Inflammatory macrophage treated with lipopolysaccharide for 1 hour (primary cell): ENCODE data around the gene NINL.

ENCODE experiments used
- DNase-seq, 2 donors: peaks; one replicate each; pipeline ENCODE4 v3.0.0-alpha.2; 2020 to 2022

NINL gene

GRCh38 chr20:25461786-25462545, 123.4 kb downstream of the NINL start:
- DNase-seq: peak; percentile 58 to 91

GRCh38 chr20:25461281-25461650, 124.1 kb downstream of the NINL start:
- no peak for DNase-seq

GRCh38 chr20:25460566-25461280, 124.6 kb downstream of the NINL start:
- DNase-seq: no peak

DNA sequence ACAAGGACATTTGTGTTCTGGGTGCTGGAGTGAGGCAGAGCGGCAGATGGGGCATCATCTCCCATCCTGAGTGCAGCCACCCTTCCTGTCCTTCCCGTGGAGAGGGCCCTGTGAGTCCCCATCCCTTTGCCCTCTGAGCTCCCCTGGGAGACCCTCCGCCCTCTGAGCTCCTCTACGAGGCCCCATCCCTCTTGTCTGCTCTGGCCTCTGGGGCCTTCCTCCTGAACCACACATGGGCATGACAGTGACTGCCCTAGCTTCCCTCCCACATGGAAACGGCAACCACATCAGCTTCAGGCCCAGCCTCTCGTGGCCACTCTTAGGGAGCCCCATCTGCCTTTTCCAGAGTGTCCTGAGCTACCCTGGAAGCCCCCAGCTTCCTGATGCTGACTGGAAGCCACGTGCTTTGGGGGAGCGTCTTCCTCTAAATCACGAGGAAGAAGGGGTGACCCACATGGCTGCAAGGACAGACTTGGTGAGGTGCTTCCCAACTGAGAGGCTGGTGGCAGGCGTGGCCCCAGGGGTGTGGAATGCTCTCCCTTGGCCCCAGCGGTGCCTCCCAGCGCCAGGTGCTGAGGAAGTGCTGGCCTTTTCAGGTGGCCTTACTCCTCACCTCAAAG, 125.3 kb downstream of the NINL start:
- peak; percentile 1 to 74 for DNase-seq

- DNase-seq: no peak
Measured at GRCh38 chr20:25459111-25459830, 126.1 kb downstream of the NINL start.

GRCh38 chr20:25457886-25458680, 127.2 kb downstream of the NINL start:
- no peak for DNase-seq

DNA sequence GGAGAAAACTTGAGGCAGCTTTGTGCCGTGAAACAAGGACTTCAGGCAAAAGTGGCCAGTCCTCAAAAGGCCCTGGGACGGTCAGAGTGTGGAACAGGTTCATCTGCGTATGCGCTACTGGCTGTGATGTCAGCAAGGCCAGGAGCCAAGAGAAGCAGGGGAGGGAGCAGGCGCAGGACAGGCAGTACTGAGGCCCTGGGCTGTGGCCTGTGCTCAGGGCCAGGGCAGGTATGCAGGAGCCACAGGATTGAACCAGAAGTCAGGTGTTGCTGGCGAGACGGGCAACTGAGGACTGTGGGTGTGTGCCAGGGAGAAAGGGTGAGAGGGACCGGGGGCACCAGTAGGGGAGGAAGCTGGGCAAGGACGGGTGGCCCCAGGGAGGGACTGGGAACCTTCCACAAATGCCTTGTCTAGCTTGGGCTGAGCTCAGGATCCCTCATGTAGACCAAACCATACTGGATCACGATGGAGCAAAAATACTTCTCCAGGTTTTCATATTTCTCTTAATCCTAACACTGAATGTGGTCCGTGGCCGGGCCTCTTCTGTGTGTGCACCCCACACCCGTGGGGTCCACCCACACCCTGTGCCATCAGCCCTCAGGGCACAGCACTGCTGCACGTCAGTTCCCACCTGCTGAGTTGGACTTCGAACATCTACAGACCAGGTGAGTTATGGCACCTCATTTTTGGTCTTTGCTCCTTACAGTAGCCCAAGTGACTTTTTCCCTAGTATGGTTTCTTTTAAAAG, 131.0 kb downstream of the NINL start:
- no peak for DNase-seq

DNA sequence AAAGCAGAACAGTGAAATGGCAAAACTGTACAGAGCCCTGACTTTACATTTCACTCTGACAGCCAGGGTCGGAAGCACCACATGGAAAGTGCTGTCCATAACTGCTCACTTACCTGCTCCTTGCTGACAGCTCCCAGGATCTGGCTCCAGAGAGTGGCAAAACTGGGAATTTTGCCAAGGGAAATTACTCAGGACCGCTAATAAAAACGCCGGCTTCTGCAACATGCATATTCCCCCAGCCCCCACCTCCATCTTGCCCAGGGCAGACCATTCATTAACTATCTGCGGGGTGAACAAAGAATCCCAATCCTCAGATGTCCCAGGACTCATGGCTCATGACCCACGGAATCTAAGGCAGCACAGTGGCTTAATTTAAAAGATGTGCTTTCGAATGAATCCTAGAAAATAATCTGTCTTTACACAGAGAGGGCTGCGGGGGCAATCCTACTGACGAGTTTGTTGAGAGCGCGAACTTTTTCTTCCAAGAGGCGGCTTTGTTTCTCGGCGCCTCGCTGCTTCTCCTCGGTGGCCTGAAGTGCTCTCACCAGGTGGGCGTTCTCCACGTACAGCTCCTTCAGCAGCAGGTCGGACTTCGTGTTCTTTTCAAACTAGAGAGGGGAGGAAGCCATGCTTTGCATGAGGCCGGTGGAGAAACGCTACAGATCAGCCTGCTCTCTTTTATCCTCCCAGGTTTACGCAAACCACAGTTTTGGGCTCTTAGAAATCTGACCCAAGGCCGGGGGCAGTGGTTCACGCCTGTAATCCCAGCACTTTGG, 132.1 kb downstream of the NINL start:
- no peak for DNase-seq

DNA sequence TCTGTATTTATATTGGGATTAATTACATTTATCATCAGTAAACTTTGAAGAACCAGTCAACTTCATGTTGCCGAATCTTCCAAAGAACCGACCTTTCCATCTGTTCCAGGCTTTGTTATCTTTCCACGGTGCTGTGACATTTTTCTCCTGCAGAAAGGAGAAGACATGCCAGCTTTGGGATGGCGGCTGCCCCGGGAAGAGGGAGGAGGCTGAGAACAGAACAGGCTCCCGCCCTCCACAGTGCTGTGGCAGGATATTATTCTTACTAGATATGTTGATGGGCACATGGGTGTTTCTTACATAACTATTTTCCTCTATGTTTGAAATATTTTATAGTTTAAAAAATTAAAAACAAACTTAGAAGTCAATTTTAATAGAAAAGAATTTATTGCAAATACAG, 133.0 kb downstream of the NINL start:
- DNase-seq: no peak

DNA sequence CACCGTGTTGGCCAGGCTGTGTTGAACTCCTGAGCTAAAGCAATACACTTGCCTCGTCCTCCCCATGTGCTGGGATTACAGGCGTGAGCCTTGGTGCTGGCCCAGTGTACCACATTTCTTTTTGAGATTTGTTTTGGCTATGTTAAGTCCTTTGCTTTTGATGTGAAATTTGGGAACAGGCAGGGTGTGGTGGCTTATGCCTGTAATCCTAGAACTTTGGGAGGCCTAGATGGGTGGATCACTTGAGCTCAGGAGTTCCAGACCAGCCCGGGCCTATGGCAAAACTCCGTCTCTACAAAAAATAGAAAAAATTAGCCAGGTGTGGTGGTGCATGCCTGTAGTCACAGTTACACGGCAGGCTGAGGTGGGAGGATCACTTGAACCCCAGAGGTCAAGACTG, 137.7 kb downstream of the NINL start:
- DNase-seq: no peak

GRCh38 chr20:25444556-25444955, 140.8 kb downstream of the NINL start:
- DNase-seq: no peak

DNA sequence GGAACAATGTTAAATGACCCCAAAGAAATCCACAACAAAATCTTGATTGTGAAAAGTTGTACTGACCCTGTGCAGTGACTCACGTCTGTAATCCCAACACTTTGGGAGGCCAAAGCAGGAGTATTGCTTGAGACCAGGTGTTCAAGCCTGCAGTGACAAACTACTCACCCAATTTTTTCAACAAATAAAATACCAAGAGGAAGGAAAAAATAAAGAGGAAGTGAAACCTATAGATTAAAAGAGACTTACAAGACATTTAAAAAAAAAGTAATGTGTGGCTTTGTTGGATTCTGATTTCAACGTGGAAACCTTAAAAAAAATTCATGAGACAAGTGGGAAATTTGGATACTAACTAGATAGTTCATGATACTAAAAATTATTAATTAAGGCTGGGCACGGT, 146.0 kb downstream of the NINL start:
- peak; percentile 24 to 38 for DNase-seq

- no peak for DNase-seq
Measured at GRCh38 chr20:25437153-25437581, 148.2 kb downstream of the NINL start.

DNA sequence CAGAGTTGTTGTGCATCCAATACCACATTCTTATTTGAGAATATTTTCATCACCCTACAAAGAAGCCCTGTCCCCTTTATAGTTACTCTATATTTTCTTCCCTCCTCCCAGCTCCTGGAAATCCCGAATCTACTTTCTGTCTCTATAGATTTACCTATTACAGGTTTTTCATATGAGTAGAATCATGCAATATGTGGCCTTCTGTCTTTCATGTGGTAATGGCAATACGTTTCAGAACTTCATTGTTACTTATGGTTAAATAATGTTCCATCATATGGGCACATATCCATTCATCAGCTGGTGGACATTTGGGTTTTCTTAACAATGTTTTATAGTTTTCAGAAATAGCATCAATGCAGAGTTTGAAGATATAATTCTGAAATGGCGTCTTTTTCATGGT, 160.8 kb downstream of the NINL start:
- no peak for DNase-seq

DNA sequence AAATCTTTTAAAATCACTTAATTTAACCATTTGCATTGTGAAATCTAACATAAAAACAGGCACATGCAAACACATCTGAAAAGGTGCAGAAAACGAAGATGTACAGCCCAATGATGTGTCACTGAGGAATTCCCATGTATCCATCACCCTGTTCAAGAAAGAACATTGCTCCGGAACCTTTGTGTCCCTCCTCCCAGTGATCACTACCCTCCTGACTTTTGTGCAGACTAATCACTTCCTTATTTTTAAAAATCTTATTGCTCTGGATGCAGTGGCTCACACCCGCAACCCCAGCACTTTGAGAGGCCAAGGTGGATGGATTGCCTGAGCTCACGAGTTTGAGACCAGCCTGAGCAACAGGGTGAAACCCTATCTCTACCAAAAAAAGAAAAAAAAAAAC, 163.3 kb downstream of the NINL start:
- peak in 1 of 2 donors; percentile 14 for DNase-seq

- DNase-seq: no peak
Measured at GRCh38 chr20:25421102-25421501, 164.2 kb downstream of the NINL start.

- DNase-seq: peak in 1 of 2 donors; percentile 50
Measured at GRCh38 chr20:25418776-25419175, 166.6 kb downstream of the NINL start.

GRCh38 chr20:25408890-25409289, 176.4 kb downstream of the NINL start:
- no peak for DNase-seq

GRCh38 chr20:25408170-25408547, 177.2 kb downstream of the NINL start:
- no peak for DNase-seq

DNA sequence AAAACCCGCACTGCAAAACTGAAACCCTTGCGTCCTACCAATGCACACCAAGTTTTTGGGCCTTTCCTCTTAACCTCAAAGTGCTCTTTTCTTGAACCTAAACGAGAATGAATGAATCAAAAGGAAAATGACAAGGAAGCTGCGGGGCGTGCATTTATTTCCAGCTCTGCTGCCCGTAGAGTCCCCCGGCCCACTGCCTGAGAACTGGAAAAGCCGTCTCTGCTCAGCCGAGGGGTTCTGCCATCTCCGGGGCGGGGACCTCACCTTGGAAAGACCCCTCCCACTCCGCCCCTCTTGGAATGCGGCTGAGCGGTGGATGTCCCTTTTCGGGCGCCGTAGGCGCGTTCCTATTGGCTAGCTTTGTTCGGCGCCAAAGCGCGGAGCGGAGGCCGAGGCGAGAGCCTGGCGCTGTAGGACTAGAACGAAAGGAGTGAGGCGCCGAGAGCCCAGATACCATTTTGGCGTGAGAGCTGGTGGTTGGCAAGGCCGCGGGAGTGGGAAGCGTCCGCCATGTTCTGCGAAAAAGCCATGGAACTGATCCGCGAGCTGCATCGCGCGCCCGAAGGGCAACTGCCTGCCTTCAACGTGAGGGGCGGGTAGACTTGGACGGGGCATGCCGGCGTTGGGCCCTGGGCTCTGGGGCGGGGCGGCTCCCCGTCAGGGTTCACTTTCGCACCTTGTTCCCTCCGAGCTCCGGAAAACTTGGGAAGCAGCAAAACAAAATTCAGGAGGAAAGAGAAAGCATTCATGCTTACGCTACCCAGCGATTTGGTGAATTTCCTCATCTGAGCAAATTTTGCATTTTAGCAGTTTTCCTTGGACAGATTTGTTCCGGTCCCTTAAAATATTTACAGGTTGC, 177.8 kb downstream of the NINL start, which contains the start of gene GINS1:
GINS1 (plus strand) TSS at position 363 of the 859 bp plus-strand sequence; CDS start at position 511, 148 bp downstream.
- peak; percentile 88 to 89 for DNase-seq
